KMS-11 (cell line): ENCODE measurements around the gene NTSR2.

Experiments
- H2AFZ ChIP-seq: fragments of 200-600 bp; sonication (generic); 2 replicates; pipeline ENCODE4 v1.6.1; 2016; ENCODE audit warnings: antibody characterized with exemption, mixed run types, low read depth
- H3K27ac ChIP-seq: fragments of 200-600 bp; sonication (generic); 2 replicates; pipeline ENCODE4 v1.6.1; 2016; ENCODE audit warnings: mild to moderate bottlenecking, mixed run types
- H3K27me3 ChIP-seq: fragments of 200-600 bp; sonication (generic); 2 replicates; pipeline ENCODE4 v1.6.1; 2017; ENCODE audit warnings: mild to moderate bottlenecking, low read depth, mixed run types, moderate library complexity; ENCODE audit not compliant: insufficient read depth
- H3K36me3 ChIP-seq: fragments of 200-600 bp; sonication (generic); 2 replicates; pipeline ENCODE4 v1.6.1; 2017; ENCODE audit warnings: mild to moderate bottlenecking, mixed run types; ENCODE audit not compliant: insufficient read depth
- H3K4me1 ChIP-seq: fragments of 200-600 bp; sonication (generic); 2 replicates; pipeline ENCODE4 v1.6.1; 2016; ENCODE audit warnings: mild to moderate bottlenecking, low read depth, mixed run types; ENCODE audit not compliant: poor library complexity, severe bottlenecking
- H3K4me2 ChIP-seq: fragments of 200-600 bp; sonication (generic); 2 replicates; pipeline ENCODE4 v1.7.0; 2016; ENCODE audit warnings: mild to moderate bottlenecking, mixed run types
- H3K4me3 ChIP-seq: fragments of 200-600 bp; sonication (generic); IDR thresholded peaks from 2 replicates; pipeline ENCODE4 v1.6.1; 2017; ENCODE audit warnings: low read depth, low read length, mixed read lengths; ENCODE audit not compliant: insufficient read depth
- H3K79me2 ChIP-seq: fragments of 200-600 bp; sonication (generic); 2 replicates; pipeline ENCODE4 v1.6.1; 2016; ENCODE audit warnings: low read depth, mixed run types; ENCODE audit not compliant: insufficient read depth
- H3K9ac ChIP-seq: fragments of 200-600 bp; sonication (generic); 2 replicates; pipeline ENCODE4 v1.6.1; 2016; ENCODE audit warnings: mild to moderate bottlenecking, mixed run types
- H4K20me1 ChIP-seq: fragments of 200-600 bp; sonication (generic); 2 replicates; pipeline ENCODE4 v1.6.1; 2016; ENCODE audit warnings: mild to moderate bottlenecking, mixed run types; ENCODE audit not compliant: insufficient read depth
- TF ChIP-seq, protein P1 (sequence below): fragments of 200-600 bp; sonication (generic); conservative IDR thresholded peaks from 2 replicates; pipeline ENCODE4 v1.6.1; 2017; ENCODE audit warnings: low read depth, mild to moderate bottlenecking, antibody characterized with exemption, low read length, moderate library complexity, mixed read lengths

Gene NTSR2

DNA sequence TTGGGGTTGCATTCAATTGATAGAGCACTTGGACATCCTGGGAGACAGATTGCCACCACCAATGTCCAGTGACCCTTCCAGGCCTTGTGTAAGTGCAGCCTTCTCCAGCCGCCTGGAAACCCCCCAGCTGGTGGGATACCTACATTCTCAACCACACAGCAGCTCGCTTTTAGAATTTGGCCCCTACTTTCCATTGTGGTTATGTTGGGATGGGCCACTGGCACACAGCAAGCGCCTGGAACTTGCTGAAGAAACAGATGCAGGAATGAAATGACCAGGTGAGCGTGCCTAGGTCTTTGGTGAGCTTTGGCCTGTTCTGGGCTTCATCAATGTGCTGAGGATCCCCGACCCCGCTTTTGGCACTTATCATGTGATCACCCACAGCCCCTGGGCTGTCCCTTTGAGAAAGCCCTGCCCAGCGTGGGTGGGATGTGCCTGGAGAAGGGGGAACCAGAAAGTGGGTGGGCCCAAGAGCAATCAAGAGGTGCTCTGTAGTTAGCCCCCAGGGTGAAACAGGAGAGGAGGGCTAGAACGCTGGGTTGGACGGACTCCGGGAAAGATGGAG is 16.0 kb upstream of the NTSR2 start:
- no peaks in the 10 kb centered on the region for H3K79me2 ChIP-seq
- no peaks in the 10 kb centered on the region for H3K27me3 ChIP-seq
- no peak overlapping the region for H2AFZ ChIP-seq
- TF ChIP-seq, protein P1, sequence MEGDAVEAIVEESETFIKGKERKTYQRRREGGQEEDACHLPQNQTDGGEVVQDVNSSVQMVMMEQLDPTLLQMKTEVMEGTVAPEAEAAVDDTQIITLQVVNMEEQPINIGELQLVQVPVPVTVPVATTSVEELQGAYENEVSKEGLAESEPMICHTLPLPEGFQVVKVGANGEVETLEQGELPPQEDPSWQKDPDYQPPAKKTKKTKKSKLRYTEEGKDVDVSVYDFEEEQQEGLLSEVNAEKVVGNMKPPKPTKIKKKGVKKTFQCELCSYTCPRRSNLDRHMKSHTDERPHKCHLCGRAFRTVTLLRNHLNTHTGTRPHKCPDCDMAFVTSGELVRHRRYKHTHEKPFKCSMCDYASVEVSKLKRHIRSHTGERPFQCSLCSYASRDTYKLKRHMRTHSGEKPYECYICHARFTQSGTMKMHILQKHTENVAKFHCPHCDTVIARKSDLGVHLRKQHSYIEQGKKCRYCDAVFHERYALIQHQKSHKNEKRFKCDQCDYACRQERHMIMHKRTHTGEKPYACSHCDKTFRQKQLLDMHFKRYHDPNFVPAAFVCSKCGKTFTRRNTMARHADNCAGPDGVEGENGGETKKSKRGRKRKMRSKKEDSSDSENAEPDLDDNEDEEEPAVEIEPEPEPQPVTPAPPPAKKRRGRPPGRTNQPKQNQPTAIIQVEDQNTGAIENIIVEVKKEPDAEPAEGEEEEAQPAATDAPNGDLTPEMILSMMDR = no peak
- H4K20me1 ChIP-seq = no peaks in the 10 kb centered on the region
- no peak overlapping the region for H3K4me3 ChIP-seq
- H3K4me2 ChIP-seq = no peak overlapping the region
- H3K27ac ChIP-seq = no peak overlapping the region
- no peak overlapping the region for H3K9ac ChIP-seq
- H3K4me1 ChIP-seq = peaks cover 23% of the 10 kb centered on the region
- no peaks in the 10 kb centered on the region for H3K36me3 ChIP-seq

DNA sequence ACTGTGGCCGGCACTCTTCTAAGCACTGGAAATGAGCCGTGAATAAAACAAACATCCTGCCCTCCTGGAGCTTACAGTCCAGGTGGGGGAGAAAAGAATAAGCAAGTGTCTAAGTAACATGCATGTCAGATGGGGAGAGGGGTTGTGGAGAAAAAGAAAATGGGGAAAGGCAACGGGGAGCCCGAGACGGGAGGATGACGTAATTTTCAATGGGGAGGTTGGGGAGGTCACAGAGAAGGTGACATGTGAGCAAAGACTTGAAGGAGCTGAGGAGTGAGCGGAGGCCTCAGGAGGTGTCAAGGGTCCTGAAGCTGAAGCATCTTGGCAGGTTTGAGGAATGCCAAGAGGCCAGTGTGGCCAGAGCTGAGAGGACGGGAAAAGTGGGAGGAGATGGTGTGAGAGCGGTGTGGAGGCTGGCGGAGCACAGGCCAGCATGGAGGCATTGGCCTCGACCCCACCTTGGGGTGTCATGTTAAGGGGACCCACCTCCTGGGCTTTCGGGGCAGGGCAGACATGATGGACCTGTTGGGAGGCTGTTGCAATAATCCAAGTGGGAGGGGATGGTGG is 15.0 kb upstream of the NTSR2 start:
- Histone ChIP-seq H3K4me2 (no peak overlapping the region), H3K79me2 (no peaks in the 10 kb centered on the region), H3K36me3 (no peaks in the 10 kb centered on the region), H3K9ac (no peak overlapping the region), H4K20me1 (no peaks in the 10 kb centered on the region), H3K4me3 (no peak overlapping the region), H3K4me1 (peaks cover 23% of the 10 kb centered on the region), H3K27me3 (no peaks in the 10 kb centered on the region), H2AFZ (no peak overlapping the region), H3K27ac (no peak overlapping the region)
- TF ChIP-seq, protein P1 = no peak

DNA sequence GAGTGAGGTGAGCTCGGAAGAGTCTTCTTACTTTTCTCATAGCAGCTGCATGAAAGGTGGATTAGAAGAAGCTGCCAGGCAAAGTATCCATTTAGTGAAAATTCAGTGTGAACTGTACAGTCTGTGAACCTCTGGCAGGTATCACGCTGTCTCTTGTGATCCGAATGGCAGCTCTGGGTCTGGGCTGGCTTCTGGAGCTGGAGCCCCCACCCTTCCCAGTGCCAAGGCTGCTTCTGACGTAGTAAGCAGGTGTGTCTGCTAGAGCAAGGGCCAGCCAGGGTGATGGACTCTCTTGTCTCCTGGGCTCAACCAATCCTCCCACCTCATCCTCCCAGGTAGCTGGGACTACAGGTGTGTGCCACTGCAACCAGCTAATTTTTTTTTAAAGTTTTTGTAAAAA is 14.0 kb upstream of the NTSR2 start:
- TF ChIP-seq, protein P1 = no peak
- Histone ChIP-seq H3K27me3 (no peaks in the 10 kb centered on the region), H3K36me3 (no peaks in the 10 kb centered on the region), H3K79me2 (no peaks in the 10 kb centered on the region), H3K4me1 (peaks cover 17% of the 10 kb centered on the region), H3K4me2 (no peak overlapping the region), H3K9ac (no peak overlapping the region), H4K20me1 (no peaks in the 10 kb centered on the region), H2AFZ (no peak overlapping the region), H3K4me3 (no peak overlapping the region), H3K27ac (no peak overlapping the region)

DNA sequence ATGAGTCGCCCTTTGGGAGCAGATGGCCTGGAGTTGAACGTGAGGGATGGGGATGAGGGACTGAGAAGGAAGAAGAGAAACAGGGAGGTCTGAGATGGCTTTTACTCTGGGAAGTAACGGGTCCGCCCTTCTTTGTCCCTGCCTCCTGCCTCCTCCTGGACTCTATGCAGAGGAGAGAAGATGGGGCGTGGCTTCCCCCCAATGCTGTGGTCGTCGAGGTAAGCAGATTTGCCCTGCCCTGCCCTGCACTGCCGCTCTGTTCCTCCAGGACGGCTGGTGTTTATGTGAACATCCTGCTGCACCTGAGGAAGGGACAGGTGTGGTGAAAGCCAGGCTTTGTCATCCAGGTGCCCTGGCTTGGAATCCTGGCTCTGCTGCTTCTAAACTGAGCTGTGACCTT is 13.5 kb upstream of the NTSR2 start:
- Histone ChIP-seq H3K27ac (no peak overlapping the region), H4K20me1 (no peaks in the 10 kb centered on the region), H2AFZ (no peak overlapping the region), H3K27me3 (no peaks in the 10 kb centered on the region), H3K4me2 (no peak overlapping the region), H3K4me1 (peaks cover 12% of the 10 kb centered on the region), H3K4me3 (no peak overlapping the region), H3K36me3 (no peaks in the 10 kb centered on the region), H3K9ac (no peak overlapping the region), H3K79me2 (no peaks in the 10 kb centered on the region)
- TF ChIP-seq, protein P1 = no peak
